ENCODE results near the gene COL1A1.

DNA sequence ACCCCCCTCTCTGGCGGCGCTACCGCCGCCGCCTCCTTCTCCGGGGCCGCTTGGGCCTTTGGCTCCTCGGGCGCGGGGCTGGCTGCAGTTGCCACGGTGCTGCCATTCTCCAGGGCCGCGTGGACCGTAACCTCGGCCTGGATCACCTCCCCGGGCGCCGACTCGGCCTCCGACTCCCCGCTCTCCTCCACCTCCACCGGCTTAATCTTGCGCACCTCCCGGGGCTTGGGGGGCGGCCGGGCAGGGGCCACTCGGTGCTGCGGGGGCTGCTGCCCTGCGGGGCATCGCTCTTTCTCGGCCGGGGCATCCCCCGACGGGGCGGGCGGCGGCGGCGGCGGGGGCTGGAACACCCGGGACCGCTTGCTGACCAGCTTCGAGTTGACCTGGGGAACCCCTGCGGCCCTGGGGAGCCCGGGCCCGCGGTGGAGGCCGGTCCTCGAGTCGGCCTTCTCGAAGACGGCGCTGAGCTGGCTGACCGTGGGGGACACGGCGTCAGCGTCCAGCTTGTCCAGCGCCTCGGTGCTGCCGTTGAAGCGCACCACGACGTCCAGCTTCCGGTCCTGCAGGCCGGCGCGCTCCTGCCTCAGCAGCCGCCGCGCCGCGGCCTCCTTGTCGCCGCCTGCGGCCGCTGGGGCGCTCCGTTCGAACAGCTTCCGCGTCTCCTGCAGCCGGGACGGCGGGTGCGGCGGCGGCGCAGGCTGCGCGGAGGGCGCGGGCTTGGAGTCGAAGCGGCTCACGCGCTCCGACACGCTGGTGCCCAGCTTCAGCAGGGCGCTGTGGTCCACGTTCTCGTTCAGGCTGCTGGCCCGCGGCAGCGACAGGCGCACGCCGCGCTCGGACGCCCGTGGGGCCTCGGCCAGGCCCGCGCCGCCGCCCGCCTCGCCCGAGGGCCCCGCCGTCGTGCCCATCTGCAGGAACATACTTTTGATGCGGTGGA, 51.7 kb downstream of the COL1A1 start:
- TF ChIP-seq TAF1 (IDR thresholded peaks at IDR 0.05; ENCODE audit: low read depth): peak; percentile 27; the same call in 1 of the 2 replicates
- 0 out of 2 replicates have a peak, but pooled peaks have one; percentile 23 for TF ChIP-seq TCF12 (IDR thresholded peaks at IDR 0.05; ENCODE audit: low read depth)
